Stimulated activated CD8-positive, alpha-beta memory T cell treated with anti-CD3 and anti-CD28 coated beads, Interleukin-15, amount 100 ng/mL, for 4 hours (primary cell): Measurements from ENCODE around the gene MUC5B.
"Not testable (repeated sequence)": the region's sequence is repeated elsewhere in the genome, so short reads cannot be mapped to it uniquely, and the experiment has no call there.

Experiments used
- DNase-seq, 2 donors: peaks; one replicate each; pipeline ENCODE4 v3.0.0-alpha.2; 2020; ENCODE audit warnings: low read depth in 2 of 2

Gene MUC5B

DNA sequence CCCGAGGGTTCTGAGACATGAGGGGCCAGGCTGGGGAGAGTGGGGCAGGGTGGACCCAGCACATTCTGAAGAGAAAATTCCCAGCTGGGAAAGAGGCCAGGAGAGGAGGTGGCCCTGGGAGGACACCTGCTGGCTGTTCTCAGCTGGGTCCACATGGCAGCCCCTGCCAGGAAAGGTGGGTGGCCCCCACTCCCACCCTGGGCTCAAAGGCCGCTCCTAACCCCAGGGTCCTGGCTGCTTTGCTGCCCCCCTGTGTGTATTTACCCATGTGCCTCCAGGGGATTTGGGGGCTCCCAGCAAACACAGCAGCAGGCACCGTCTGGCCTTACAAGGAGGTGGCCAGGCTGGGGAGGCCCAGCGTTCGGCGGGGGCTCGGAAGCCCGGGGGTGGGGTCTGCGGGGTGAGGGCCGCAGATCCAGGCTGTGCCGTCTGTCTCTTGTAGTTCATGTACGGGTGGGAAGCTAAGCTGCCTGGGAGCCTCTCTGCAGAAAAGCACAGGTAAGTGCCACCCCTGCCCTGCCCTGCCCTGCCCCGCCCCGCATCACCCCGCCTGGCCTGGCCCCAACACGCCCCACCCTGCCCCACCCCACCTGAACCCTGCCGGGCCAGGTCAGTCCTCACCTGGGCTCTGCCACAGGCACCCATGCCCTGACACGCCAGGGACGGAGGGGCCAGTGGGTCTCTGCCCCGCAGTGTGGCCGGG is 10.6 kb downstream of the MUC5B start:
- no peak for DNase-seq

DNA sequence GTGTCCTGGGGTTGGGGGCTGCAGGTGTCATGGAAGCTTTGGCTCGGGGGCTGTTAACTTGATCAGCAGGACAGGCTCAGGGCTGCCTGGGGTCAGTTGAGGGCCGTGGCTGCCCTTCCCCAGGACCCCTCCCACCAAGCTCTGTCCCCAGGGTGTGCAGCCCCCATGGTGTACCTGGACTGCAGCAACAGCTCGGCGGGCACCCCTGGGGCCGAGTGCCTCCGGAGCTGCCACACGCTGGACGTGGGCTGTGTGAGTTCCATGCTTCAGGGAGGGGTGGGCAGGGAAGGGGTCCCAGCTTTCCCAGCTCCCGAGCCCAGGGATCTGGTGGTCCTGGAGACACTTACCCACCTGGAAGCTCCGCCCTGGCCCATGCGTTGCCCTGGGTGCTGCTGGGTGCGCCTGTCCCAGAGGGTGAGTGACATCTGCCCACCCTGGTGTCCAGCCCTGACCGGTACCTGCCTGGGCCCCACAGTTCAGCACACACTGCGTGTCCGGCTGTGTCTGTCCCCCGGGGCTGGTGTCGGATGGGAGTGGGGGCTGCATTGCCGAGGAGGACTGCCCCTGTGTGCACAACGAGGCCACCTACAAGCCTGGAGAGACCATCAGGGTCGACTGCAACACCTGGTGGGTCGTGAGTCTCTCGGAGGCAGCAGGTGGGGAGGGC is 11.3 kb downstream of the MUC5B start:
- no peak for DNase-seq

DNA sequence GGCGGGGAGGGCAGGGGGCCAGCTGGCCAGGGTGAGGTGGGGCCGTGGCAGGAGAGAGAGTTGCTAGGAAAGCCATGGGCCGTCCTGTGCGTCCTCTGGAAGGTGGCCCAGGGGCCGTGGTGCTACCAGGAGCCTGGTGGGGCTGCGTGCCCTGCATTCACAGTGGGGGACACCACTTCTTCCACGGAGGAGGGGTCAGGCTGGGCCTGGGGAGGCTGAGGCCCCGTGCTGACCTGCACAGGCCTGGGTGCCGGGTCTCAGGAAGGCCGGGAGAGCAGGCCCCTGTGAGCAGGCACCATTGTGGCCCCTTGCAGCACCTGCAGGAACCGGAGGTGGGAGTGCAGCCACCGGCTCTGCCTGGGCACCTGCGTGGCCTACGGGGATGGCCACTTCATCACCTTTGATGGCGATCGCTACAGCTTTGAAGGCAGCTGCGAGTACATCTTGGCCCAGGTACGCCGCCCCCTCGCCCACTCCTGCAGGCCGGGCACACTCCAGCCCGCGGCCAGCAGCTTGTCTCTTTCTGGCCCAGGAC is 12.0 kb downstream of the MUC5B start:
- DNase-seq, result no peak

GRCh38 chr11:1235306-1235900 is 12.5 kb downstream of the MUC5B start:
- DNase-seq, result no peak

- DNase-seq, result no peak
Observed at GRCh38 chr11:1235901-1236315, 13.0 kb downstream of the MUC5B start.

- no peak for DNase-seq
Observed at GRCh38 chr11:1236316-1237127, 13.7 kb downstream of the MUC5B start.

DNA sequence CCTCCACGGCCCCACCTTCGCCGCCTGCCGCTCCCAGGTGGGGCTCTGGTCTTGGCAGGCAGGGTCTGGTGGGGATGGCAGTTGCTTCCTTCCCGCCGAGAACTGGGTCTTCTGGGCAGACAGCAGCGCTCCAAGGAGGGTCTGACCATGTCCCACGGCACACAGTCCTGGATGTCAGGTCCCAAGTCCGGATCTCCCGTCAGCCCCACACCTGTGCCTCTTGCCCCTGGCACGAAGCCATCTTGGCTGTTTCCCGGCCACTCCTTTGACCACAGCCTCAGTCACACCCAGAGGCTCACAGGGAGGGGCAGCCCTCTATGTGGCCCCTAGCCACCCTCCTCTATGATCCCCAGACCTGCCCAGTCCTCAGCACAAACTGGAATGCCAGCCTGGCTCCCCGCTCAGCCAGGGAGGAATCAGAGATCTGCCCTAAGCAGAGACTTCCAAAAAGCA is 14.3 kb downstream of the MUC5B start:
- no peak for DNase-seq

GRCh38 chr11:1237851-1238250 is 15.0 kb downstream of the MUC5B start:
- DNase-seq, result no peak

- DNase-seq, result no peak
Observed at GRCh38 chr11:1238767-1239595, 16.1 kb downstream of the MUC5B start.

GRCh38 chr11:1239596-1240205 is 16.8 kb downstream of the MUC5B start:
- DNase-seq, result no peak

DNA sequence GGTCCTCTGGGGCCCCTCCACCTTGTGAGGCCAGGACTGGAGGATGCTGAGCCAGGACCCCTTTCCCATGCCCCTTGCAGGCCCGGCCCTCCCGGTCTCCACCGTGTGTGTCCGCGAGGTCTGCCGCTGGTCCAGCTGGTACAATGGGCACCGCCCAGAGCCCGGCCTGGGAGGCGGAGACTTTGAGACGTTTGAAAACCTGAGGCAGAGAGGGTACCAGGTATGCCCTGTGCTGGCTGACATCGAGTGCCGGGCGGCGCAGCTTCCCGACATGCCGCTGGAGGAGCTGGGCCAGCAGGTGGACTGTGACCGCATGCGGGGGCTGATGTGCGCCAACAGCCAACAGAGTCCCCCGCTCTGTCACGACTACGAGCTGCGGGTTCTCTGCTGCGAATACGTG is 17.9 kb downstream of the MUC5B start:
- DNase-seq, result no peak

DNA sequence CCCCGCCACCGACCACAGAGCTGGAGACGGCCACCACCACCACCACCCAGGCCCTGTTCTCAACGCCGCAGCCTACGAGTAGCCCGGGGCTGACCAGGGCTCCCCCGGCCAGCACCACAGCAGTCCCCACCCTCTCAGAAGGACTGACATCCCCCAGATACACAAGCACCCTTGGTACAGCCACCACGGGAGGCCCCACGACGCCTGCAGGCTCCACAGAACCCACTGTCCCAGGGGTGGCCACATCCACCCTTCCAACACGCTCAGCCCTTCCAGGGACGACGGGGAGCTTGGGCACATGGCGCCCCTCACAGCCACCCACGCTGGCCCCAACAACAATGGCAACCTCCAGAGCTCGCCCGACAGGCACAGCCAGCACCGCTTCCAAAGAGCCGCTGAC is 18.8 kb downstream of the MUC5B start:
- no peak for DNase-seq

- DNase-seq, result no peak
Observed at GRCh38 chr11:1242289-1242688, 19.4 kb downstream of the MUC5B start.

DNA sequence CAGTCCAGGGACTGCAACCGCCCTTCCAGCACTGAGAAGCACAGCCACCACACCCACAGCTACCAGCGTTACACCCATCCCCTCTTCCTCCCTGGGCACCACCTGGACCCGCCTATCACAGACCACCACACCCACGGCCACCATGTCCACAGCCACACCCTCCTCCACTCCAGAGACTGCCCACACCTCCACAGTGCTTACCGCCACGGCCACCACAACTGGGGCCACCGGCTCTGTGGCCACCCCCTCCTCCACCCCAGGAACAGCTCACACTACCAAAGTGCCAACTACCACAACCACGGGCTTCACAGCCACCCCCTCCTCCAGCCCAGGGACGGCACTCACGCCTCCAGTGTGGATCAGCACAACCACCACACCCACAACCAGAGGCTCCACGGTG is 19.9 kb downstream of the MUC5B start:
- not testable (repeated sequence) for DNase-seq

DNA sequence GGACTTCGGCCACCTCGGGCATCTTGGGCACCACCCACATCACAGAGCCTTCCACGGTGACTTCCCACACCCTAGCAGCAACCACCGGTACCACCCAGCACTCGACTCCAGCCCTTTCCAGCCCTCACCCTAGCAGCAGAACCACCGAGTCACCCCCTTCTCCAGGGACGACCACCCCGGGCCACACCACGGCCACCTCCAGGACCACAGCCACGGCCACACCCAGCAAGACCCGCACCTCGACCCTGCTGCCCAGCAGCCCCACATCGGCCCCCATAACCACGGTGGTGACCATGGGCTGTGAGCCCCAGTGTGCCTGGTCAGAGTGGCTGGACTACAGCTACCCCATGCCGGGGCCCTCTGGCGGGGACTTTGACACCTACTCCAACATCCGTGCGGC is 20.7 kb downstream of the MUC5B start:
- DNase-seq, result not testable (repeated sequence)

DNA sequence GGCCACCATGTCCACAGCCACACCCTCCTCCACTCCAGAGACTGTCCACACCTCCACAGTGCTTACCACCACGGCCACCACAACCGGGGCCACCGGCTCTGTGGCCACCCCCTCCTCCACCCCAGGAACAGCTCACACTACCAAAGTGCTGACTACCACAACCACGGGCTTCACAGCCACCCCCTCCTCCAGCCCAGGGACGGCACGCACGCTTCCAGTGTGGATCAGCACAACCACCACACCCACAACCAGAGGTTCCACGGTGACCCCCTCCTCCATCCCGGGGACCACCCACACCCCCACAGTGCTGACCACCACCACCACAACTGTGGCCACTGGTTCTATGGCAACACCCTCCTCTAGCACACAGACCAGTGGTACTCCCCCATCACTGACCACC is 21.7 kb downstream of the MUC5B start:
- DNase-seq, result not testable (repeated sequence)

GRCh38 chr11:1245717-1246116 is 22.9 kb downstream of the MUC5B start:
- DNase-seq, result not testable (repeated sequence)

DNA sequence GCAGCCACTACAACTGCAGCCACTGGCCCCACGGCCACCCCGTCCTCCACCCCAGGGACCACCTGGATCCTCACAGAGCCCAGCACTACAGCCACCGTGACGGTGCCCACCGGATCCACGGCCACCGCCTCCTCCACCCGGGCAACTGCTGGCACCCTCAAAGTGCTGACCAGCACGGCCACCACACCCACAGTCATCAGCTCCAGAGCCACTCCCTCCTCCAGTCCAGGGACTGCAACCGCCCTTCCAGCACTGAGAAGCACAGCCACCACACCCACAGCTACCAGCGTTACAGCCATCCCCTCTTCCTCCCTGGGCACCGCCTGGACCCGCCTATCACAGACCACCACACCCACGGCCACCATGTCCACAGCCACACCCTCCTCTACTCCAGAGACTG is 23.4 kb downstream of the MUC5B start:
- DNase-seq, result not testable (repeated sequence)

DNA sequence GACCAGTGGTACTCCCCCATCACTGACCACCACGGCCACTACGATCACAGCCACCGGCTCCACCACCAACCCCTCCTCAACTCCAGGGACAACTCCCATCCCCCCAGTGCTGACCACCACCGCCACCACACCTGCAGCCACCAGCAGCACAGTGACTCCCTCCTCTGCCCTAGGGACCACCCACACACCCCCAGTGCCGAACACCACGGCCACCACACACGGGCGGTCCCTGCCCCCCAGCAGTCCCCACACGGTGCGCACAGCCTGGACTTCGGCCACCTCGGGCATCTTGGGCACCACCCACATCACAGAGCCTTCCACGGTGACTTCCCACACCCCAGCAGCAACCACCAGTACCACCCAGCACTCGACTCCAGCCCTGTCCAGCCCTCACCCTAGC is 24.2 kb downstream of the MUC5B start:
- DNase-seq, result not testable (repeated sequence)

DNA sequence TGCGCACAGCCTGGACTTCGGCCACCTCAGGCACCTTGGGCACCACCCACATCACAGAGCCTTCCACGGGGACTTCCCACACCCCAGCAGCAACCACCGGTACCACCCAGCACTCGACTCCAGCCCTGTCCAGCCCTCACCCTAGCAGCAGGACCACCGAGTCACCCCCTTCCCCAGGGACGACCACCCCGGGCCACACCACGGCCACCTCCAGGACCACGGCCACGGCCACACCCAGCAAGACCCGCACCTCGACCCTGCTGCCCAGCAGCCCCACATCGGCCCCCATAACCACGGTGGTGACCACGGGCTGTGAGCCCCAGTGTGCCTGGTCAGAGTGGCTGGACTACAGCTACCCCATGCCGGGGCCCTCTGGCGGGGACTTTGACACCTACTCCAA is 26.1 kb downstream of the MUC5B start:
- DNase-seq, result not testable (repeated sequence)

- DNase-seq, result not testable (repeated sequence)
Observed at GRCh38 chr11:1250411-1250810, 27.5 kb downstream of the MUC5B start.
